ENCODE data around the gene GDPD4.

The GDPD4 gene

GRCh38 chr11:77167111-77167626 is 134.3 kb downstream of the GDPD4 start:
- no peak for TF ChIP-seq CTCF (IDR thresholded peaks at IDR 0.05; ENCODE audit: borderline replicate concordance, insufficient read depth, low read depth, low read length)
- no peak overlapping the region for H3K4me3 ChIP-seq (ENCODE audit: low read depth, low read length)

Measured in GM12875 (cell line).